Liver (tissue), 2 donors: Measurements from ENCODE around the gene CLEC20A.

Experiments
- GABPA ChIP-seq, 2 donors: IDR thresholded peaks in 1 of 2; conservative IDR thresholded peaks in 1 of 2; 2 replicates each; pipeline ENCODE4 v1.6.1; 2016; ENCODE audit warnings: antibody characterized with exemption in 2 of 2, mild to moderate bottlenecking in 1 of 2, moderate library complexity in 1 of 2
- RAD21 ChIP-seq, 2 donors: IDR thresholded peaks; 2 replicates each; pipeline ENCODE4 v1.6.1; 2016; ENCODE audit warnings: antibody characterized with exemption in 2 of 2, mild to moderate bottlenecking in 2 of 2
- SP1 ChIP-seq: IDR thresholded peaks from 2 replicates; pipeline ENCODE4 v1.6.1; 2018; ENCODE audit warnings: antibody characterized with exemption, mild to moderate bottlenecking
- ZBTB33 ChIP-seq: IDR thresholded peaks from 2 replicates; pipeline ENCODE4 v1.6.1; 2016; ENCODE audit warnings: antibody characterized with exemption
- donor health status: healthy.

GRCh38 chr1:178530037-178530402, 33.3 kb upstream of the CLEC20A start:
- TF ChIP-seq SP1 (no peak), GABPA (IDR thresholded peaks at IDR 0.05 in 1 of 2, conservative IDR thresholded peaks at IDR 0.05 in 1 of 2) (no peak), RAD21 (IDR thresholded peaks at IDR 0.05) (no peak), ZBTB33 (no peak)
